ENCODE data around the gene ACVR1C. TPM values are rescaled to one million over a fixed set of nuclear protein-coding genes. Genes with fewer than 3 reads are reported as not detected.
A peak's percentile ranks its signal among the peaks of the same experiment; 100 is the strongest.

Gene ACVR1C
- total RNA-seq, result 0.59 and 1.1 TPM in 2 replicates

- Mint-ChIP-seq H3K9me3 (peaks cover 7% of the 10 kb centered on the region), H3K36me3 (ENCODE audit: low read depth) (no peaks in the 10 kb centered on the region), H3K27ac (peak within 1 kb of the TSS; percentile 55), H3K27me3 (ENCODE audit: insufficient read depth) (peaks cover 15% of the 10 kb centered on the region), H3K4me1 (ENCODE audit: low read depth) (peaks cover 28% of the 10 kb centered on the region), H3K4me3 (peak within 1 kb of the TSS; percentile 88)
- peak; percentile 63 for DNase-seq (ENCODE audit: low spot score)
- intact Hi-C loops (cut with micrococcal nuclease), result loop anchor here (1.0 to 10.0 kb wide), 12 partner anchors 14 to 1294 kb away; partner anchors contain the start of genes ACVR1, CCDC148, NR4A2 and PKP4
Observed at GRCh38 chr2:157628477-157629415, at the start of gene ACVR1C. Gene ACVR1C, minus strand, starts transcription at chr2:157628864. Its CDS starts 220 bp downstream, at chr2:157628644.

DNA sequence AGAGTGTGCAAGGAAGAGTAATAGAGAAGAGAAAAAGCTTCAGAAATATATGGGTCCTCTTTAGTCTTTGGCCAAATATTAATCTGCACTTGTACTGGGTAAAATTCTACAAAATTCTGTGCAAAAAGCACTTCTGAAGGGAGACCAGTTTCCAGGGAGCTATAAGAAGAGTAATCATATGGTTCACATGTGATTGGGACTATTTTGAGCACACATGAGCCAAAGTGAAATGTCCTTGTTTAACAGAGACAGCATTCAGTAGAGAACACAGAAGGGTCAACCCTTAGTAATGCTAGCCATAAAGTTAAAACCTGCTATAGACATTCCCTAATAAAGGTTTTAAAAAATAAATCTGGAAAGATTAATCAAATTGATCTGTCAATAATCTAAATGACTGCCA lies 49.3 kb upstream of the ACVR1C start:
- Mint-ChIP-seq H3K27me3 (ENCODE audit: insufficient read depth) (peaks cover 7% of the 10 kb centered on the region), H3K27ac (no peak overlapping the region), H3K9me3 (no peaks in the 10 kb centered on the region), H3K4me3 (no peak overlapping the region), H3K4me1 (ENCODE audit: low read depth) (no peaks in the 10 kb centered on the region), H3K36me3 (ENCODE audit: low read depth) (no peaks in the 10 kb centered on the region)
- intact Hi-C loops (cut with micrococcal nuclease), result no loop called here
- no peak for DNase-seq (ENCODE audit: low spot score)

DNA sequence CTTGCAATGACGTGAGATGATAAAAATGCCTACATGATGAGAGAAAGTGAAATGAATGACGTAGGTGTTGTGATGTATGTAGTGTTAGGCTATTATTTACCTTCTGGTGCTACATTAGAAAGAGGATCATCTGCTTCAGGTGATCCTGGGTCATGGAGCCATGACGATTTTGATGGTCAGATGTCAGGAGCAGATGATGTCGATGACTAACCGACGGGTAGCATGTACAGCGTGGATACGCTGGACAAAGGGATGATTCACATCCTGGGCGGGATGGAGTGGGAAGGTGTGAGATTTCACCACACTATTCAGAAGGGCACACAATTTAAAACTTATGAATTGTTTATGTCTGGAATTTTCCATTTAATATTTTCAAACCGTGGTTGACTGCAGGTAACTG lies 43.5 kb upstream of the ACVR1C start:
- no peak for DNase-seq (ENCODE audit: low spot score)
- Mint-ChIP-seq H3K9me3 (no peaks in the 10 kb centered on the region), H3K27me3 (ENCODE audit: insufficient read depth) (peaks cover 3% of the 10 kb centered on the region), H3K36me3 (ENCODE audit: low read depth) (no peaks in the 10 kb centered on the region), H3K4me3 (no peak overlapping the region), H3K4me1 (ENCODE audit: low read depth) (no peaks in the 10 kb centered on the region), H3K27ac (no peak overlapping the region)
- intact Hi-C loops (cut with micrococcal nuclease), result no loop called here

DNA sequence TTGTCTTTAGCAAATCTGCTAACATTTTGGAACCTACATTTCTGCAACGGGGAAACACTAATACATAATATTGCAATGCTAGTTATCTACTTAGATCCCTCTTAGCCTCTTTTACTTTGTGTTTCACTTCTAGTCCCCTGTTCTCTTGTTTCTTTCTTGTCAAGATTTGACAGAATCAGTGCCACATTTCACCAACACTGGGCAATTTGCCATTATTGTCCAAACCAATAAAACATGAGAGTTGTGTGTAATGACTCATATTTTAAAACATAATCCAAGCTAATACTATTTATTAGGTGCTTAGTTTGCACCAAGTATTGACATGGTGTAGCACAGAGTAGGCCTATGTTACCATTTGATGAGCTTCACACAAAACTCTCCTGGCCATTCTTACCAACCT lies 33.7 kb upstream of the ACVR1C start:
- H3K36me3 Mint-ChIP-seq (ENCODE audit: low read depth), result no peaks in the 10 kb centered on the region
- no peaks in the 10 kb centered on the region for H3K4me1 Mint-ChIP-seq (ENCODE audit: low read depth)
- intact Hi-C loops (cut with micrococcal nuclease), result no loop called here
- peaks cover 4% of the 10 kb centered on the region for H3K27me3 Mint-ChIP-seq (ENCODE audit: insufficient read depth)
- H3K9me3 Mint-ChIP-seq, result peaks cover 8% of the 10 kb centered on the region
- no peak overlapping the region for H3K27ac Mint-ChIP-seq
- no peak for DNase-seq (ENCODE audit: low spot score)
- no peak overlapping the region for H3K4me3 Mint-ChIP-seq

- Mint-ChIP-seq H3K9me3 (peaks cover 8% of the 10 kb centered on the region), H3K36me3 (ENCODE audit: low read depth) (no peaks in the 10 kb centered on the region), H3K4me1 (ENCODE audit: low read depth) (no peaks in the 10 kb centered on the region), H3K27me3 (ENCODE audit: insufficient read depth) (peaks cover 4% of the 10 kb centered on the region), H3K4me3 (no peak overlapping the region), H3K27ac (no peak overlapping the region)
- intact Hi-C loops (cut with micrococcal nuclease), result no loop called here
- no peak for DNase-seq (ENCODE audit: low spot score)
Observed at GRCh38 chr2:157661776-157662175, 33.1 kb upstream of the ACVR1C start.

DNA sequence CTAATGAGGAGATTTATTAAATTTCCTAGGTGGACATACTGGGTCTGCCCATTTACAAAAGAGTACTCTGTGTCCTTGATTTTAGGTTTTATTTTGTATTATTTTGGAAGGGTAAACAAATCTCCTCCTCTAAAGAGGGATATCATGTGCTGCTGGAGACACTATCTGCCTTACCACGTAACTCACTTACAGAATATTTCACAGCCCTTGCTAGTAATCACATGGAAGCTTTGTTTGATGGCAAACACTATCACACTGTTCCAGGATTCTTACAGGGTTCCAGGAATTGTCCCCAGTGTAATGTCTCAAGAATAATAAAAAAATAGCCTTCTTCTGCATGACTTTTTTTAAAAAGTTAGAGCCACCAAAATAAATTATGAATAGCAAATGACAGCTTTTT lies 29.2 kb upstream of the ACVR1C start:
- Mint-ChIP-seq H3K27me3 (ENCODE audit: insufficient read depth) (peaks cover 4% of the 10 kb centered on the region), H3K4me3 (no peak overlapping the region)
- intact Hi-C loops (cut with micrococcal nuclease), result no loop called here

DNA sequence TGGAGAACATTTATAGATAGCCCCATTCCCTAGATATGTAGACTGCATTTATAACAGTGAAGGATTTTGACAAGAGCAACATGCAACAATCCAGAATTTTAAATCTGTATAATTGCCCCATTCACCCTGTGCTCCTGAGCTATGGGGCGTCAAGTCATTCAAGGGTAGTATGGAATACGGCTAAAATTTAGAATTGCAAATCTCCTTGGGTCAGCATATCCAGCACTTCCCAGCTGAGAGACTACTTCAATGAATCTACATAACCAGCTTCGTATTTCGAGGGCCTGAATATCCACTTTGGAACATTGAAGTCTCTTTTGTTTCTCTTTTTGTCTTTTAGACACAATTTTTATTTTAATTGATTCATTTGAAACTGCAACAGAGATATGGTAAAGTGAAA lies 28.4 kb upstream of the ACVR1C start:
- Mint-ChIP-seq H3K27me3 (ENCODE audit: insufficient read depth) (peaks cover 4% of the 10 kb centered on the region), H3K9me3 (no peaks in the 10 kb centered on the region), H3K36me3 (ENCODE audit: low read depth) (no peaks in the 10 kb centered on the region), H3K4me1 (ENCODE audit: low read depth) (no peaks in the 10 kb centered on the region), H3K4me3 (no peak overlapping the region), H3K27ac (no peak overlapping the region)
- intact Hi-C loops (cut with micrococcal nuclease), result no loop called here
- DNase-seq (ENCODE audit: low spot score), result no peak

More for the DNA sequence above, 29.2 kb upstream of the ACVR1C start:
- H3K27ac Mint-ChIP-seq, result no peak overlapping the region
- no peaks in the 10 kb centered on the region for H3K36me3 Mint-ChIP-seq (ENCODE audit: low read depth)
- H3K9me3 Mint-ChIP-seq, result no peaks in the 10 kb centered on the region
- no peaks in the 10 kb centered on the region for H3K4me1 Mint-ChIP-seq (ENCODE audit: low read depth)
- no peak for DNase-seq (ENCODE audit: low spot score)

DNA sequence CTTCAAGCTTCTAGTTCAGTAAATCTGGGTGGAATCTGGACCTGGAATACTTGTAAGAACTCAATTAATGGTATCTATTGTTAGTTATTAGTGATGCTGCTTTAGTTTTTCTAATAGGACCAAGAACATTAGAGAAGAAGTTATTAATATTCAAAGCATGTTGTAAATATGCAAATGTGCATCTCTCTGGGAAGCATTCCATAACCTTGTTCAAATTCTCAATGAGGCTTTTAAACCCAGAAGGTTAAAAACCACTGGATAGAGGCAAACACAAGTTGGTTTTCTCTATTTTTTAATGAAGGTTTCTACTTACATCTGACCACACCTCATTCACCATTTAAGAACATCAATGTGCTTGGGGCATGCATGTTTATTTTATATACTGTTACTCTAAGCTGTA lies 16.1 kb upstream of the ACVR1C start:
- no peaks in the 10 kb centered on the region for H3K27me3 Mint-ChIP-seq (ENCODE audit: insufficient read depth)
- intact Hi-C loops (cut with micrococcal nuclease), result no loop called here
- H3K4me3 Mint-ChIP-seq, result no peak overlapping the region
- H3K36me3 Mint-ChIP-seq (ENCODE audit: low read depth), result no peaks in the 10 kb centered on the region
- no peak for DNase-seq (ENCODE audit: low spot score)
- H3K9me3 Mint-ChIP-seq, result no peaks in the 10 kb centered on the region
- H3K27ac Mint-ChIP-seq, result no peak overlapping the region
- no peaks in the 10 kb centered on the region for H3K4me1 Mint-ChIP-seq (ENCODE audit: low read depth)

GRCh38 chr2:157631861-157632260 lies 3.2 kb upstream of the ACVR1C start:
- Mint-ChIP-seq H3K9me3 (no peaks in the 10 kb centered on the region), H3K27ac (no peak overlapping the region), H3K27me3 (ENCODE audit: insufficient read depth) (peaks cover 11% of the 10 kb centered on the region), H3K36me3 (ENCODE audit: low read depth) (peaks cover 3% of the 10 kb centered on the region), H3K4me1 (ENCODE audit: low read depth) (peaks cover 17% of the 10 kb centered on the region), H3K4me3 (no peak overlapping the region)
- intact Hi-C loops (cut with micrococcal nuclease), result no loop called here
- no peak for DNase-seq (ENCODE audit: low spot score)

GRCh38 chr2:157627594-157628476 lies 829 bp downstream of the ACVR1C start:
- H3K4me1 Mint-ChIP-seq (ENCODE audit: low read depth), result peaks cover 28% of the 10 kb centered on the region
- peaks cover 7% of the 10 kb centered on the region for H3K9me3 Mint-ChIP-seq
- H3K27me3 Mint-ChIP-seq (ENCODE audit: insufficient read depth), result peaks cover 15% of the 10 kb centered on the region
- peak overlapping the region; percentile 55 for H3K27ac Mint-ChIP-seq
- intact Hi-C loops (cut with micrococcal nuclease), result loop anchor here (1.0 to 10.0 kb wide), 13 partner anchors 13 to 1293 kb away; partner anchors contain the start of genes ACVR1, CCDC148, NR4A2 and PKP4
- peak overlapping the region; percentile 75 for H3K4me3 Mint-ChIP-seq
- no peaks in the 10 kb centered on the region for H3K36me3 Mint-ChIP-seq (ENCODE audit: low read depth)
- DNase-seq (ENCODE audit: low spot score), result peak; percentile 16

- Mint-ChIP-seq H3K27ac (no peak overlapping the region), H3K4me3 (no peak overlapping the region), H3K9me3 (peaks cover 17% of the 10 kb centered on the region), H3K4me1 (ENCODE audit: low read depth) (peaks cover 28% of the 10 kb centered on the region), H3K36me3 (ENCODE audit: low read depth) (no peaks in the 10 kb centered on the region), H3K27me3 (ENCODE audit: insufficient read depth) (peaks cover 21% of the 10 kb centered on the region)
- DNase-seq (ENCODE audit: low spot score), result peak; percentile 4
- intact Hi-C loops (cut with micrococcal nuclease), result loop anchor here (1.0 to 10.0 kb wide), 5 partner anchors 122 to 1290 kb away; partner anchors contain the start of genes CYTIP and NR4A2
Observed at GRCh38 chr2:157625296-157625695, 3.4 kb downstream of the ACVR1C start.

GRCh38 chr2:157620956-157621355 lies 7.7 kb downstream of the ACVR1C start:
- Mint-ChIP-seq H3K4me1 (ENCODE audit: low read depth) (peaks cover 11% of the 10 kb centered on the region), H3K27ac (no peak overlapping the region), H3K27me3 (ENCODE audit: insufficient read depth) (peaks cover 21% of the 10 kb centered on the region), H3K4me3 (no peak overlapping the region), H3K36me3 (ENCODE audit: low read depth) (no peaks in the 10 kb centered on the region), H3K9me3 (peaks cover 17% of the 10 kb centered on the region)
- intact Hi-C loops (cut with micrococcal nuclease), result loop anchor here (10.0 kb wide), 2 partner anchors 126 to 1286 kb away; partner anchors contain the start of gene NR4A2
- no peak for DNase-seq (ENCODE audit: low spot score)

All from activated T-helper 1 cell treated with anti-CD3 and anti-CD28 coated beads, Interleukin-12 subunit alpha, Interleukin-12 subunit beta, Interleukin-2, Interleukin-4 antibody, amounts not matched to agents 30 ng/mL and 10 ng/mL and 1 ng/mL, durations not matched to agents 14 hours and 24 hours and 36 hours (primary cell).